Parathyroid adenoma (tissue), 2 donors: ENCODE data around the gene CHID1.

Experiments used
- H2AFZ ChIP-seq: fragments of 300-600 bp; sonication (generic); one replicate; pipeline ENCODE4 v1.7.0; 2017; ENCODE audit warnings: antibody characterized with exemption, mild to moderate bottlenecking
- H3K27ac ChIP-seq: fragments of 300-600 bp; sonication (generic); one replicate; pipeline ENCODE4 v1.7.0; 2017
- H3K27me3 ChIP-seq: fragments of 300-600 bp; sonication (generic); one replicate; pipeline ENCODE4 v1.7.0; 2017; ENCODE audit warnings: low read length; ENCODE audit not compliant: control insufficient read depth, insufficient read depth
- H3K36me3 ChIP-seq: fragments of 300-600 bp; sonication (generic); one replicate; pipeline ENCODE4 v1.7.0; 2017; ENCODE audit warnings: low read length; ENCODE audit not compliant: control insufficient read depth, insufficient read depth
- H3K4me1 ChIP-seq: fragments of 300-600 bp; sonication (generic); one replicate; pipeline ENCODE4 v1.7.0; 2017; ENCODE audit warnings: control low read depth
- H3K4me2 ChIP-seq: fragments of 300-600 bp; sonication (generic); one replicate; pipeline ENCODE4 v1.7.0; 2017; ENCODE audit warnings: low read length
- H3K4me3 ChIP-seq: fragments of 300-600 bp; sonication (generic); one replicate; pipeline ENCODE4 v1.7.0; 2017; ENCODE audit warnings: low read depth, low read length
- H3K79me2 ChIP-seq: fragments of 300-600 bp; sonication (generic); one replicate; pipeline ENCODE4 v1.7.0; 2017; ENCODE audit warnings: control low read depth
- H3K9ac ChIP-seq: fragments of 300-600 bp; sonication (generic); one replicate; pipeline ENCODE4 v1.7.0; 2017; ENCODE audit warnings: mild to moderate bottlenecking
- H3K9me3 ChIP-seq: fragments of 300-600 bp; sonication (generic); one replicate; pipeline ENCODE4 v1.7.0; 2017; ENCODE audit warnings: low read length; ENCODE audit not compliant: control insufficient read depth
- CTCF ChIP-seq: fragments of 300-600 bp; sonication (generic); IDR thresholded peaks from one replicate; pipeline ENCODE4 v1.7.0; 2017; ENCODE audit warnings: antibody characterized with exemption, mild to moderate bottlenecking
- donor health status: primary hyperparathyroidism.

The CHID1 gene

GRCh38 chr11:848380-848931 lies 62.2 kb downstream of the CHID1 start:
- H3K36me3 ChIP-seq = no peaks in the 10 kb centered on the region
- H3K9ac ChIP-seq = no peak overlapping the region
- TF ChIP-seq CTCF = peak; percentile 61
- H3K4me2 ChIP-seq = no peak overlapping the region
- H2AFZ ChIP-seq = no peak overlapping the region
- no peaks in the 10 kb centered on the region for H3K9me3 ChIP-seq
- no peak overlapping the region for H3K4me3 ChIP-seq
- no peaks in the 10 kb centered on the region for H3K27me3 ChIP-seq
- no peak overlapping the region for H3K27ac ChIP-seq
- no peaks in the 10 kb centered on the region for H3K79me2 ChIP-seq
- H3K4me1 ChIP-seq = no peaks in the 10 kb centered on the region

- H2AFZ ChIP-seq = no peak overlapping the region
- no peak overlapping the region for H3K4me3 ChIP-seq
- H3K4me2 ChIP-seq = no peak overlapping the region
- no peaks in the 10 kb centered on the region for H3K4me1 ChIP-seq
- no peak for TF ChIP-seq CTCF
- no peaks in the 10 kb centered on the region for H3K27me3 ChIP-seq
- H3K27ac ChIP-seq = no peak overlapping the region
- no peaks in the 10 kb centered on the region for H3K9me3 ChIP-seq
- no peak overlapping the region for H3K9ac ChIP-seq
- no peaks in the 10 kb centered on the region for H3K79me2 ChIP-seq
- H3K36me3 ChIP-seq = no peaks in the 10 kb centered on the region
These were observed 62.7 kb downstream of the CHID1 start for GRCh38 chr11:847876-848275.

GRCh38 chr11:846496-847098 lies 64.0 kb downstream of the CHID1 start:
- Histone ChIP-seq H3K4me3 (no peak overlapping the region), H3K4me1 (no peaks in the 10 kb centered on the region), H3K9ac (no peak overlapping the region), H3K27ac (no peak overlapping the region), H3K79me2 (no peaks in the 10 kb centered on the region), H2AFZ (no peak overlapping the region), H3K9me3 (no peaks in the 10 kb centered on the region), H3K27me3 (no peaks in the 10 kb centered on the region), H3K36me3 (no peaks in the 10 kb centered on the region), H3K4me2 (no peak overlapping the region)
- TF ChIP-seq CTCF = no peak

- H3K4me2 ChIP-seq = no peak overlapping the region
- peaks cover 1% of the 10 kb centered on the region for H3K4me1 ChIP-seq
- no peak overlapping the region for H2AFZ ChIP-seq
- H3K27ac ChIP-seq = no peak overlapping the region
- no peaks in the 10 kb centered on the region for H3K36me3 ChIP-seq
- no peaks in the 10 kb centered on the region for H3K27me3 ChIP-seq
- no peaks in the 10 kb centered on the region for H3K79me2 ChIP-seq
- no peaks in the 10 kb centered on the region for H3K9me3 ChIP-seq
- no peak overlapping the region for H3K9ac ChIP-seq
- no peak overlapping the region for H3K4me3 ChIP-seq
- no peak for TF ChIP-seq CTCF
These were observed 64.6 kb downstream of the CHID1 start for GRCh38 chr11:845872-846495.
